PC-9 (cell line): ENCODE data around the gene HLCS.

Experiments used
- EZH2 ChIP-seq: fragments of 200-600 bp; sonication (generic); IDR thresholded peaks from 2 replicates; pipeline ENCODE4 v1.8.0; 2017; ENCODE audit warnings: antibody characterized with exemption, low read depth
- TF ChIP-seq, protein P1 (sequence below): fragments of 200-600 bp; sonication (generic); conservative IDR thresholded peaks from 2 replicates; pipeline ENCODE4 v1.6.1; 2017; ENCODE audit warnings: mixed run types, antibody characterized with exemption, mild to moderate bottlenecking, moderate library complexity

DNA sequence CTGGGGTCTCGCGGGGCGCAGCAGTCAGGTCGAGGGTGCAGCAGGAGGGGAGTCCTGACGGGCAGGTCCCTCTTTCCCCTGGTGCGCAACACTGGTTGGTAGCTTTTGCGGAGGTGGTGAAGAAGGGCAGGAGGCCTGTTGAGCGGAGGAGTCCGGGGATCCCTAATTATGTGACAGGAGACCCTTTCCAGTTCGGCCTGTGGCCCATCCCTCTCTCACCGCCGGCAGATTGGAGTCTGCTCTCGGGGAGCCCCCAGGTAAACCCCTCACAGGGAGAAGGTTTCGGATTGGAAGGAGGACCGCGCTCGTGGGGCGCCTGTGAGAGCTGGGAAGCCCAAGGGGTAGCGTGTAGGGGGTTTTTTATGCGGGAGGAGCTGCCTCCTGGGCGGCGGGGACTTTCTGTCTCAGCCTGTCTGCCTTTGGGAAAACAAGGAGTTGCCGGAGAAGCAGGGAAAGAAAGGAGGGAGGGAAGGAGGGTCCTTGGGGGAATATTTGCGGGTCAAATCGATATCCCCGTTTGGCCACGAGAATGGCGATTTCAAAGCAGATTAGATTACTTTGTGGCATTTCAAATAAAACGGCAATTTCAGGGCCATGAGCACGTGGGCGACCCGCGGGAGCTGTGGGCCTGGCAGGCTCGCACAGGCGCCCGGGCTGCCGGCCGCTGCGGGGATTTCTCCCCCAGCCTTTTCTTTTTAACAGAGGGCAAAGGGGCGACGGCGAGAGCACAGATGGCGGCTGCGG, 258.0 kb downstream of the HLCS start:
- TF ChIP-seq, protein P1, sequence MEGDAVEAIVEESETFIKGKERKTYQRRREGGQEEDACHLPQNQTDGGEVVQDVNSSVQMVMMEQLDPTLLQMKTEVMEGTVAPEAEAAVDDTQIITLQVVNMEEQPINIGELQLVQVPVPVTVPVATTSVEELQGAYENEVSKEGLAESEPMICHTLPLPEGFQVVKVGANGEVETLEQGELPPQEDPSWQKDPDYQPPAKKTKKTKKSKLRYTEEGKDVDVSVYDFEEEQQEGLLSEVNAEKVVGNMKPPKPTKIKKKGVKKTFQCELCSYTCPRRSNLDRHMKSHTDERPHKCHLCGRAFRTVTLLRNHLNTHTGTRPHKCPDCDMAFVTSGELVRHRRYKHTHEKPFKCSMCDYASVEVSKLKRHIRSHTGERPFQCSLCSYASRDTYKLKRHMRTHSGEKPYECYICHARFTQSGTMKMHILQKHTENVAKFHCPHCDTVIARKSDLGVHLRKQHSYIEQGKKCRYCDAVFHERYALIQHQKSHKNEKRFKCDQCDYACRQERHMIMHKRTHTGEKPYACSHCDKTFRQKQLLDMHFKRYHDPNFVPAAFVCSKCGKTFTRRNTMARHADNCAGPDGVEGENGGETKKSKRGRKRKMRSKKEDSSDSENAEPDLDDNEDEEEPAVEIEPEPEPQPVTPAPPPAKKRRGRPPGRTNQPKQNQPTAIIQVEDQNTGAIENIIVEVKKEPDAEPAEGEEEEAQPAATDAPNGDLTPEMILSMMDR, result no peak
- TF ChIP-seq EZH2, result no peak
